ENCODE measurements around the gene IL18. TPM values are rescaled to one million over a fixed set of nuclear protein-coding genes. Genes with fewer than 3 reads are reported as not detected.
"Not testable (repeated sequence)": the region's sequence is repeated elsewhere in the genome, so short reads cannot be mapped to it uniquely, and the experiment has no call there.

Gene IL18
- total RNA-seq, 1 donor from 2014 or later = 5.3 TPM

DNA sequence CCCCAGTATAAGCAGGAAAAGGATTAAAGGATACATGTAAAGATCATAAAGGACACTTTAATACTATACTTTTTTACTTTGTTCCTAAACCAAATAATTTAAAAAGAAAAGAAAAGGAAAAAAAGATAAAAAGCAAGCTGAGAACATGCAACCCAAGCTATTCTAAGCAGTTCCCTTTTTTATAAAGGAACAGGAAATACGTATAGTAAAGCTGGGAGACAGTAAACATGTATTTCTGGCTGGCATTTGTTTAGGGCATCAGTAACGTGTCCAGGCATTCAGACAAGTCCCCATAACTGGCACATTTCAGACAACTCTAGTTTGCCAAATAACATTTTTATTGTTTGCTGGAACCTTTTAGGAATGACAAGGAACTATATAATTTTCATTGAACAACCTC lies 36.4 kb upstream of the IL18 start:
- no peak for FAIRE-seq
- no peak overlapping the region for H3K27ac ChIP-seq (ENCODE audit: low read depth, low read length)
- H3K27ac Mint-ChIP-seq (ENCODE audit: unreplicated experiment) = no peak overlapping the region

DNA sequence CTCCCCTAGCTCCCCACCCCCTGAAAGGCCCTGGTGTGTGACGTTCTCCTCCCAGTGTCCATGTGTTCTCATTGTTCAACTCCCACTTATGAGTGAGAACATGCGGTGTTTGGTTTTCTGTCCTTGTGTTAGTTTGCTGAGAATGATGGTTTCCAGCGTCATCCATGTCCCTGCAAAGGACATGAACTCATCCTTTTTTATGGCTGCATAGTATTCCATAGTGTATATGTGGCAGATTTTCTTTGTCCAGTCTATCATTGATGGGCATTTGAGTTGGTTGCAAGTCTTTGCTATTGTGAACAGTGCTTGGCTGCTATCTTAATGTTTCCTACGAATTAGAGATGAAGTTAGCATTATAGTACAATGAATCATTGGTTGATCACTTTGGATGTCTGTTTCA lies 35.2 kb upstream of the IL18 start:
- not testable (repeated sequence) for FAIRE-seq; H3K4me2 ChIP-seq (ENCODE audit: low read length); H3K79me2 ChIP-seq (ENCODE audit: insufficient read depth, low read length); H3K9me3 Mint-ChIP-seq (ENCODE audit: unreplicated experiment); H2AFZ ChIP-seq (ENCODE audit: low read depth, low read length); H3K36me3 ChIP-seq (ENCODE audit: insufficient read depth, low read length); H3K27ac Mint-ChIP-seq (ENCODE audit: unreplicated experiment); H4K20me1 ChIP-seq (ENCODE audit: insufficient read depth, low read length); H3K4me1 Mint-ChIP-seq (ENCODE audit: low read depth, unreplicated experiment); H3K9me3 ChIP-seq (ENCODE audit: insufficient read depth, low read depth, low read length); H3K4me1 ChIP-seq (ENCODE audit: insufficient read depth, low read length); DNase-seq (ENCODE audit: low read depth); H3K4me3 ChIP-seq (ENCODE audit: insufficient read depth, low read depth, low read length); H3K36me3 Mint-ChIP-seq (ENCODE audit: low read depth, unreplicated experiment); H3K4me3 Mint-ChIP-seq (ENCODE audit: unreplicated experiment); H3K27me3 ChIP-seq (ENCODE audit: insufficient read depth, low read length); H3K27ac ChIP-seq (ENCODE audit: low read depth, low read length); H3K9ac ChIP-seq (ENCODE audit: low read length)
- H3K27me3 Mint-ChIP-seq (ENCODE audit: low read depth, unreplicated experiment) = peaks cover 12% of the 10 kb centered on the region

More for the DNA sequence above, 36.4 kb upstream of the IL18 start:
- Histone ChIP-seq H3K4me1 (ENCODE audit: insufficient read depth, low read length) (no peaks in the 10 kb centered on the region), H3K27me3 (ENCODE audit: insufficient read depth, low read length) (no peaks in the 10 kb centered on the region), H3K4me2 (ENCODE audit: low read length) (no peak overlapping the region), H2AFZ (ENCODE audit: low read depth, low read length) (no peak overlapping the region), H3K36me3 (ENCODE audit: insufficient read depth, low read length) (no peaks in the 10 kb centered on the region), H3K4me3 (ENCODE audit: insufficient read depth, low read depth, low read length) (no peak overlapping the region), H3K9me3 (ENCODE audit: insufficient read depth, low read depth, low read length) (no peaks in the 10 kb centered on the region), H3K79me2 (ENCODE audit: insufficient read depth, low read length) (no peaks in the 10 kb centered on the region), H3K9ac (ENCODE audit: low read length) (no peak overlapping the region), H4K20me1 (ENCODE audit: insufficient read depth, low read length) (no peaks in the 10 kb centered on the region)
- Mint-ChIP-seq H3K4me1 (ENCODE audit: low read depth, unreplicated experiment) (no peaks in the 10 kb centered on the region), H3K4me3 (ENCODE audit: unreplicated experiment) (no peak overlapping the region), H3K36me3 (ENCODE audit: low read depth, unreplicated experiment) (peaks cover 2% of the 10 kb centered on the region), H3K27me3 (ENCODE audit: low read depth, unreplicated experiment) (peaks cover 12% of the 10 kb centered on the region), H3K9me3 (ENCODE audit: unreplicated experiment) (peaks cover 4% of the 10 kb centered on the region)
- DNase-seq (ENCODE audit: low read depth) = no peak
- TF ChIP-seq, protein P1, sequence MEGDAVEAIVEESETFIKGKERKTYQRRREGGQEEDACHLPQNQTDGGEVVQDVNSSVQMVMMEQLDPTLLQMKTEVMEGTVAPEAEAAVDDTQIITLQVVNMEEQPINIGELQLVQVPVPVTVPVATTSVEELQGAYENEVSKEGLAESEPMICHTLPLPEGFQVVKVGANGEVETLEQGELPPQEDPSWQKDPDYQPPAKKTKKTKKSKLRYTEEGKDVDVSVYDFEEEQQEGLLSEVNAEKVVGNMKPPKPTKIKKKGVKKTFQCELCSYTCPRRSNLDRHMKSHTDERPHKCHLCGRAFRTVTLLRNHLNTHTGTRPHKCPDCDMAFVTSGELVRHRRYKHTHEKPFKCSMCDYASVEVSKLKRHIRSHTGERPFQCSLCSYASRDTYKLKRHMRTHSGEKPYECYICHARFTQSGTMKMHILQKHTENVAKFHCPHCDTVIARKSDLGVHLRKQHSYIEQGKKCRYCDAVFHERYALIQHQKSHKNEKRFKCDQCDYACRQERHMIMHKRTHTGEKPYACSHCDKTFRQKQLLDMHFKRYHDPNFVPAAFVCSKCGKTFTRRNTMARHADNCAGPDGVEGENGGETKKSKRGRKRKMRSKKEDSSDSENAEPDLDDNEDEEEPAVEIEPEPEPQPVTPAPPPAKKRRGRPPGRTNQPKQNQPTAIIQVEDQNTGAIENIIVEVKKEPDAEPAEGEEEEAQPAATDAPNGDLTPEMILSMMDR (IDR thresholded peaks at IDR 0.05; ENCODE audit: insufficient read depth, low read depth, low read length) = no peak
- TF ChIP-seq EZH2 (IDR thresholded peaks at IDR 0.05; ENCODE audit: insufficient read depth, low read length) = no peak

DNA sequence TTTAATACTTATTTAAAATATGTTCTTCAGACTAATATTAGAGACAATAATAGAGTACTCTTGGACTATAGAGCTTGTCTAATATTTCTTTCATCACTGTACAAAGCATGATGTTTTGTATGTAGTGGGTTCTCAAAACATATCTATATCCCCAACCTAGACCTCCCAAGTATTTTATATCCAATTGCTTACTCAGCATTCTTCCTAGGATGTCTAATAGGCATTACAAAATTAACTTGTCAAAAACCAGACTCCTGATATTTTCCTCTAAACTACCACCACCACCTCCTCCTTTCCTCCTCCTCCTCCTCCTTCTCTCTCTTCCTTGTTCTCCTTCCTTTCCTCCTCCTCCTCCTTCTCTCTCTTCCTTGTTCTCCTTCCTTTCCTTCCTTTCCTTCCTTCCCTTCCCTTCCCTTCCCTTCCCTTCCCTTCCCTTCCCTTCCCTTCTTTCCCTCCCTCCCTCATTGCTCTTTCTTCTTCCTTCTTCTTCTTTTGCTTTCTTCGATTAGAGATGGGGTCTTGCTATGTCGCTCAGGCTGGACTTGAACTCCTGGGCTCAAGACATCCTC lies 32.7 kb upstream of the IL18 start:
- H3K27ac Mint-ChIP-seq (ENCODE audit: unreplicated experiment) = no peak overlapping the region
- H3K9me3 Mint-ChIP-seq (ENCODE audit: unreplicated experiment) = peaks cover 4% of the 10 kb centered on the region

More for the DNA sequence above, 32.7 kb upstream of the IL18 start:
- H3K27ac ChIP-seq (ENCODE audit: low read depth, low read length) = no peak overlapping the region
- peaks cover 12% of the 10 kb centered on the region for H3K27me3 Mint-ChIP-seq (ENCODE audit: low read depth, unreplicated experiment)
- H3K79me2 ChIP-seq (ENCODE audit: insufficient read depth, low read length) = no peaks in the 10 kb centered on the region
- DNase-seq (ENCODE audit: low read depth) (no peak), FAIRE-seq (peak; percentile 23)
- H3K4me3 Mint-ChIP-seq (ENCODE audit: unreplicated experiment) = no peak overlapping the region
- H3K27me3 ChIP-seq (ENCODE audit: insufficient read depth, low read length) = no peaks in the 10 kb centered on the region
- no peak overlapping the region for H3K4me3 ChIP-seq (ENCODE audit: insufficient read depth, low read depth, low read length)
- no peaks in the 10 kb centered on the region for H3K9me3 ChIP-seq (ENCODE audit: insufficient read depth, low read depth, low read length)
- H3K36me3 Mint-ChIP-seq (ENCODE audit: low read depth, unreplicated experiment) = peaks cover 2% of the 10 kb centered on the region
- H3K9ac ChIP-seq (ENCODE audit: low read length) = no peak overlapping the region
- H4K20me1 ChIP-seq (ENCODE audit: insufficient read depth, low read length) = no peaks in the 10 kb centered on the region
- no peak overlapping the region for H2AFZ ChIP-seq (ENCODE audit: low read depth, low read length)
- H3K4me2 ChIP-seq (ENCODE audit: low read length) = no peak overlapping the region
- no peaks in the 10 kb centered on the region for H3K4me1 ChIP-seq (ENCODE audit: insufficient read depth, low read length)
- no peak for TF ChIP-seq EZH2 (IDR thresholded peaks at IDR 0.05; ENCODE audit: insufficient read depth, low read length)
- TF ChIP-seq, protein P1 (IDR thresholded peaks at IDR 0.05; ENCODE audit: insufficient read depth, low read depth, low read length) = no peak
- no peaks in the 10 kb centered on the region for H3K36me3 ChIP-seq (ENCODE audit: insufficient read depth, low read length)
- H3K4me1 Mint-ChIP-seq (ENCODE audit: low read depth, unreplicated experiment) = no peaks in the 10 kb centered on the region
